ENCODE results near the gene CHIA.
A peak's percentile ranks its signal among the peaks of the same experiment; 100 is the strongest.

The CHIA gene

DNA sequence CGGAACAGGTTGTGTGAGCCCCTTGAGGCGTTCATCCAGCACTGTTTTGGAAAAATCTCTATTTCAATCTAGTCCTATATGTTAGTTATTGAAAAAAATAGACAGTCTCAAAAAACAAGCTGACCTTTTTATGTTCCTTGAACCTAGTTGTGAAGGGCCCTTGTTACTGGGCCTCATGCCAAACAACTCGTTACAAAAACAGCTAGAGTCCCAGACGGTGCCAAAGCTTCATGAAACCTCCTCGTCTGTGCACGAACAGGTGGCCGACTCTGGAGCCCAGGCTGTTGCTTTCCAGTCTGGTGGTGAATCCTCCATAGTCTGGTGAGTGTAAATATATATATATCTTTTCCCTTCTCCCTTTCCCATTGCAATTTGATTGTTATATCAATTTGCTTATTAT lies at the start of gene CHIA:
CHIA (plus strand) TSS at position 222 of the 400 bp plus-strand sequence. CDS start 19,617 bp downstream, outside the sequence.
- DNase-seq: peak; percentile 43

DNA sequence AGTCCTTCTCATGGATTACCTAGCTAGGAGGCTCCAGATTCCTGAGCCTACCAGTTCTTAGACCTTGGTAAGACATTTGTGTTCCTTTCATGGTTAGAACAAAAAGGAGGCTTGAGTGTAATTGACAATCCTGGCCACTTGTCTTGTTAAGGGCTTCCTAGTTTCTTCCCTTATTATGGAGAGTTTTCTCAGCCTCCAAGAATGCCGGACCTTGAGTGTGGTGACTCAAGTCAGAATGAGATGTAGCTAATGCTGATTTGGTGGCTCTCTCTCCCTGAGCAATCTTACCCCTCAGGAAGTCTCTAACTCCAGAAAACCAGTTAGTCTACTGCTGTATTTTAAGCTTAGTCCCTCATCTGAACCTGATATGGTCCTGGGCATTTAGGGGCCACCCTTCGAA lies 48.9 kb upstream of the CHIA start:
- no peak for DNase-seq

DNA sequence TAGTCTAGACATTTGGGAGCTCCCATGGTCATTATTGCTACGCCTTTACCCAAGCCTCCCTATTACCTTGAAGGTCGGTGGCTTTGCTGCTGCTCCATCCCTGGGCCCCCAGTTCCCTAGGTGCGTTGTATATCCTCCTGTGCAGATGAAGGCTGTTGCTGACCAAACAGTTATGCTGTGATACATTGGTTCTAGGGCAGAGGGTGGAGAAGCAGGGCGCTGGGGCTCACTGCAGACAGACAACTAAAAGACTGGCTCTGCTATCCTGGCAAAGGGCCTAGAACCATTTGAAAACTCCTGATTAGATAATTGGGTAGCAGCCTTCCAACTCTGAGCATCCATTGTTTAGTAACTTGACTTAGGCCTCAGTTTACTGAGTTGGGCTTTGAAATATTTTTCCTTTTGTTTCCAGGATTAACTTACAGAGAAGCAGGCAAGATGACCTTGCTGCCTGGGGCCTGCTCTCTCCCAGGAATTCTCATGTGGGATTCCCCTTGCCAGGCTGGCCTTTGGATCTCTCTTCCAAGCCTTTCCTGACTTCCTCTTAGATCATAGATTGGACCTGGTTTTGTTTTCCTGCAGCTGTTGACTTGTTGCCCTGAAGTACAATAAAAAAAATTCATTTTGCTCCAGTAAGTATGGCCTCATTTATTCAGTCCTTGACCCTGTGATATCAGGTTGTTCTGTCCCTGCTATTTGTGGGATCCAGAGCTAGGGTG lies 47.7 kb upstream of the CHIA start:
- no peak for DNase-seq

DNA sequence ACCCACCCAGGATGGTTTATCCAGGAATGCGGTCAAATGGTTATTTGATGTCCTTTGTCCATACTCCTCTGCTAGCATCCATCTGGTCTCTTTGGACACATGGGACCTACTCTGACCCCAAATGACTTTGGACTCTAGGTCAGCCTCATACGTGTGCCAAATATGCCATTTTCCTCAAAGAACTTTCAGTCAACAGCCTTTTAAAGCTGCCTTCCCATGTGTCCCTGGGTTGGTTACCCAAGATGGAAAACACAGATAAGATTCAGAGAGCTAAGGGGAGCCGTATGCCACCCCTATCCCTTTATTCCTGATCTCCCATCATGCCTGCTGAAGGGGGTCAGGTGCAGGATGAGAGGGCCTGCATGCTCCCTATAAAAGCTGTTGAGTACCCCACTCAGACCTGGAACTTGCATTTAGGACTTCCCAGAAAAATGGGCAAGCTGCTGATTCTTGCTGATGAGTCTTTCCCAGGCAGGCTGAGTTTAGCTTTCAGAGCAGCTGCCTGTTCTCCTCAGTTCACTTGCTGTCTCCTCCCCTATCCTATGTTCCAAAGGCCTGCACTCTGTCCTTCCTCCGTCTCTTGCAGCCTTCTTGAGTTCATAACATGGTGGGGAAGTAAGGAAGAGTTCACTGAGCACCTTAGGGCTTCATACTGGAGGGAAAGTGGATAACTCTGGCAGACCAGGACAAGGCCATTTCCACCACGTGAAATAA lies 43.4 kb upstream of the CHIA start:
- DNase-seq: no peak

DNA sequence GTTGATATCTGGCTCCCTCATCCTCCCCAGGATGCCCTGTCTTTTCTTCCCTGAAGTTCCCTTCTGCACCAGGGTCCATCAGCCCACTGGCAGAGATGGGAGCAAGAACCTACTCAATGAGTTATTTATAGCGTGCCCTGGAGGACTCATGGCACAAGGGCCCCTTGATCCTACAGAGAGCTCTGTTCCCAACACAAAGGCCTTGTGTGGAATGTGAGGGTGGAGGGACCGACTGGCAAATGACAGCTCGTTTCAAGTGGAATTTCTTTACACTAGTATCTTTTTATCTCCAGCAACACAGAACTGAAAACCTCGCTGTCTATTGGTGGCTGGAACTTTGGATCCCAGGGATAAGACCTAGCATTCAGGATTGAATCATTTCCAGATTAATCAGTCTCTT lies 40.7 kb upstream of the CHIA start:
- DNase-seq: no peak

DNA sequence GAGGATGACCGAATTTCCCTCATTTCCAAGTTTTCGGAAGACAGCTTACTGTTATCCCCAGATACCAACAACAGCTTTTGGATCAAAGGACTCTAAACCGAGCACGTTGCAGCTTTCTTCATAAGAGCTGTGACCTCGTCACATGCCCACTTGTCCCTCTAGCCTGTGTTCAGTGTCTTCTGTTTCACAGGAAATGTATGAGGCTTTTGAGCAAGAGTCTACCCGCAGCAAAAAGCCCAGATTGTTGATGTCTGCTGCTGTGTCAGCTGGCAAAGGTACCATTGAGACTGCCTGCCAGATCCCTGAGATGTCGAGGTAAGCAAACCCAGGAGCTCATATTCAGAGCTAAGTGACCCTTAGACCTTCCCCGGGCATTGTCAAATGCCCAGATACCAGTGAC lies 39.1 kb upstream of the CHIA start:
- no peak for DNase-seq

DNA sequence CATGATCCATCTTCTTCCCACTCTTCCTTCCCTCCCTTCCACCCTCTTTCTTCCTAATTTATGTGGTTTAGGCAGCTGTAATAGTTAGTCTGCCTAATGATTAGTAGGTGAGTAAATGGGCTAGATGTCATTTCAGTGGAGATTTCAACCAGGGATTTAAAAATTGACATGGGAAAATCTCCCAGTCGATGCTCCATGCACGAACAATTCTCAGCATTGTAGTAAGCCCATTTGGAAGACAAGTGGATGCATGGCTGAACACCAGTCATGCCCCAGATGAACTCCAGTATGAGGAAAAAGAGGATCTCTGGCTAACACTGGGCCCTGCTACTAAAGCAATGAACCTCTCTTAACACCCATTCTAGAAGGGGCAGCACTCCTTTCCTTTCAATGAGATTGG lies 37.9 kb upstream of the CHIA start:
- no peak for DNase-seq

DNA sequence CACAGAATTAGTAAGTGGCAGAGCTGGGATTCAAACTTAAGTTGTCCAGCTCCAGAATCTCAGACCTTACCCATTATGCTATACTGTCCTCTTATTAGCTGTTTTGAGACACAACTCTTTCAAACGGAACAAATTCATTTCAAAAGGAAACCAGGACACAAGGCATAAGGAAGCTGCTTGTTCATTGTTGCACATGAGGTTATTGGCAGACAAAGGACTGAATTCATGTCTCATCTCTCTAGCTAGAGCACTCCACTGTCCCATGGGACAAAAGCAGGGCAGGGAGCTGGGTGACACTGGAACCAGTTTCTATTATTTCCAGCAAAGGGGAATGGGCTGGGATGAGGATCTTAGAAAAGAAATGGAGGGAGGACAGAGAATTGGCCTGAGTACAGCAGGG lies 36.8 kb upstream of the CHIA start:
- DNase-seq: no peak

DNA sequence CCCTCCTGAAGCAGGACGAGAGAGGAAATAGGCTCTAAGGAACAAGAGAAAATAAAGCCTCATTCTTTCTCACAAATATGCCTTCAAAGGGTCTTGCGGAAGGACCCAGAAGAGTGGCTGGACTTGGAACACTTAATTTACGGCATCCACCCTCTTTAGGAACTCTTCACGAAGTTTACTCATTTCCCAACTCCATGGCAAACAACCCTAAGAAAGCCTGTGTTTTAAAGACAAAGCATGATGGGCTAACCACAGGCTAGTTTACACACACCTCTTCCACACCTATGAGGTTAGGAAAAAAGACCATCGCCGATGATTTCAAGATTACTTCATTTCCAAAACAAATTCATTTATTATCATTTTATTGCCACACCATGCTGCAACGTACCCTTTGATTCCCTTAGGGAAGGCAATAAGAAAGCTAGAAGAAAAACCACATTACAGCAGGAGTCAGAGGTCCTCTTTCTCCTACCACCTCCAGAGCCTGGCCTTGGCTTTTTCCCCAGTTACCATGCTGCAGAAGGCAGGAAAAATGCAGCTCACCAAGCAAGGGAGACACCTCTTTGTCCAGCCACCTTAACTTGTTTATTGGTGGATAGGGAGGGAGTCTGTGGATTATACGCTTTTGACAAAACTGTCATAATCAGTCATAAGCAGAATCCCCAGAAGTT lies 33.5 kb upstream of the CHIA start:
- no peak for DNase-seq

DNA sequence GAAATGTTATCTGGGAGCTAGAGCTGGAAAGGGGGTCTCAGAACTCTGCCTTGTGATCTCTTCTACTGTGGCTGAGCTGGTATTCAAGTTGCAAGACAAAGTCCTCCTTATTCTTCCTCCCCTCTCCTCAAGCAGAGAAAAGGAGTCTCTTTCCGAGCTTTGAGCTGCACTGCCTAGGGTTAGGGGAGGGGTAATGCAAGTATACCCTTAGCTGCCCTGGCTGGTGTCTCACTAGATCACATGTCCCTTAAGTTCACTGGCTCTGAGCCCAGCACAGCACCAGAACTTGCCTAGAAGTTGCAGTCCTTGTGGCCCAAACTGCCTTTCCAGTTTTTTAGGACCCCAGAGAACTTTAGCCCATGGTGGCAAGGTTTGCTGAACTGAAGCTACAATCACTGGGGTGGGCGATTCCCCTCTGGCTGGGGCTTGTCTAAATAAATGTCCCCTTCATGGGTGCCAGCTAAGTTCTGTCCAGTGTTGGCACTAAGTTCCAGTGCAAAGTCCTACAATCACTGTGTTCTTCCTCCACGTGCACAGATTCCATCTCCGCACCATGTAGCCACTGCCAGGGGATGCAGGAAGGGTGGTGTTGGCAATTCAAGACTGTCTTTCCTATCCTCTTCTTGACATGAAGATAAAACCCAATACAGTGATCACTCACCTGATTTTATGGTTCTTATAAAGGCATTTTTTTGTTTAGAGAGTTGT lies 22.7 kb upstream of the CHIA start:
- no peak for DNase-seq

DNA sequence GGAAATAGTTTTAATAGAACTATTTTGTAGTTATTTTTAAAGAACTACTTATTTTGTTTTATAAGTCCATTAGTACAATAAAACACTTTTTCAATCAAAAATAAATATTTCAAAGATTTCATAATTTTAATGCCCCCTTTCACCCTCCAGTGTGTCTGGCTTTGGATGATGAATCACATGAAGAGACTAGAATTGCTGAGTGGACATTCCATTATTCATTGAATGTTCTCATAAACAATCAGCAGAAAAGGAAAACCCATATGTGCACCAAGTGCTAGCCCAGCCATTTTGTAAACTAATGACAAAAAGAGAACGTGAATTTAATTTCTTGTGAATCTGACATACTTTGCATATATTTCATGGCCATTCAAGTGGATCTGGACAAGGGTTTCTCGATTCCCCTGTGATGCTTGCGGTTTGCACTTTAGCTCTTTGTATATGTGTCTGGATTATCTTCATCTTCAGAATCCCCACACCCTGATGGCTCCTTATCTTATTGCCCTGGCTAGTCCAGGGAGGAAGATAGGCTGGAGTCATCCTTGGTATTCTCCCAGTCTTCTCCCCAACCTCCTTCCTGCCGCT lies 20.7 kb upstream of the CHIA start:
- DNase-seq: no peak

DNA sequence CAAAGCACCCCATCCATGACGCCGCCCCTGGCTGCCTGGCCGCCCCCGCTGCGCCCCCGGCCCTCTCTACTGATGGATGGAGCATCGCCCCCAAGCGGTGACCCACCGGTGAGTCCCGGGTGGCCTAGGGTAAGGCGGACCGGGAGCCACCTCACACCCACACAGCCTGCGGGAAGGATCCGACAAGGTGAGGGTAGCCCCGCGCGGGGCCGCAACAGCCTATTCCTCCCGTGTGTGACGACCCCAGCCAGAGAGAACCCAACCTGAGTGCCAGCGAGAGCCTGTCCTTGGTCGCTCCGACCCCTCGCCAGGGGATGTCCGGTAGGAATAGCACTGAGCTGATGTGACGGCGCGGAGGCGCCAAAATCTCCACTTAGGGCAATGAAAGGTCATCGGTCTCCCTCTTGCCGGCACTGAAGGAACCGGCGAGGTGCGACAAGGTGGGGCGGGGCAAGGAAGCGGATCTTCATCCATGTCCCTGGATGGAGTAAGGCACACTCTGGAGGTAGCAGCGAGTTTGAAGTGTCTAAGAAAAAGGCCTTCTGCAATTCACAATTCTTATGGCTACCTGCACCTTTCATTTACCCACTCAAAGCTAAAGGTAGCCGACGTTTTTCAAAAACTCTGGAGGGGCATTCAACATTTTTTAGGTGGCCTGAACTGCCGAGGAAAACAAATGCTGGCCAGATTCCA lies 19.7 kb upstream of the CHIA start:
- DNase-seq: no peak

DNA sequence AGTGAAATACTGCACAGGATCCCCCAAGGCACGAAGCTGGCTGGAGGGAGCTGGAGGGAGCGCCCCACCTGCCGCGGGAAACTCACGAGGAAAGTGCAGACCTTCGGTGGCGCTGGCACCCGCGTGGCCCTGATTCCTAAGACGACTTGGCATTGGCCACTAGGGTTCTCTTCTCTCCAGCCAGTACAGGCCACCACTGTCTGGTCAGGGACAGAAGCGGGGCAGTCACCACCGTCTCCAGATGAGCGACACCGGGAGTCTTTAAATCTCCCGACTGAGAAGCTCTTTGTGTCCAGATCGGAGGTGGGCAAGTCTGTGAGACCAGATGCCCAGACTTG lies 19.2 kb upstream of the CHIA start:
- no peak for DNase-seq

DNA sequence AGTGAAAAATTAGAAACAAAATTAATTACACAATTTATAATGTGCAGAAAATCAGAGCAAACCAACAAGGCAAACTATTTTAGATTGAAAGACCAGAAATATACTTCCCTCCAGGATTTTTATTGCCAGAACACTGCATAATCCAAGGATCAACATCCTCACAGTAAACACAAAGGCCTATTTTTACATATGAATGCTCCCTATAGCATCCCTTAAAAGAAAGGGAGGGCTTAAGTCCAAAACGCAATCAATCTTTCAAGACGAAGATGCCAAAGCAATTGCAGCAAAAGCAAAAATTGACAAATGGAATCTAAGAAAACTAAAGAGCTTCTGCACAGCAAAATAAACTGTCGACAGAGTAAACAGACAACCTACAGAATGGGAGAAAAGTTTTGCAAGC lies 18.6 kb upstream of the CHIA start:
- no peak for DNase-seq

DNA sequence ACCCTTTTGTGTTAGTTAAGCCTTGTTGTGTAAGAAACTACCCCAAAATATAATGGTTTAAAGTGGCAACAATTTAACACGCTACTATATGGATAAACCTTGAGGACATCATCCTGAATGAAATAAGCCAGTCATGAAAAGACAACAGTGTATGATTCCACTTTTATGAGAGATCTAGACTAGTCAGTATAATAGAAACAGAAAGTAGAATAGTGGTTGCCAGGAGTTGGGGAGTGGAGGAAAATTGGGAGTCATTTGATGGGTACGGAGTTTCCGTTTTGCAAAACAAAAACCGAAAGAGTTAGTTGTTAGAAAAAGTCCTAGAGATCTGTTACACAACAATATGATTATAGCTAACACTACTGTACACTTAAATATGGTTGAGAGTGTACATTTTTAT lies 16.0 kb upstream of the CHIA start:
- no peak for DNase-seq

DNA sequence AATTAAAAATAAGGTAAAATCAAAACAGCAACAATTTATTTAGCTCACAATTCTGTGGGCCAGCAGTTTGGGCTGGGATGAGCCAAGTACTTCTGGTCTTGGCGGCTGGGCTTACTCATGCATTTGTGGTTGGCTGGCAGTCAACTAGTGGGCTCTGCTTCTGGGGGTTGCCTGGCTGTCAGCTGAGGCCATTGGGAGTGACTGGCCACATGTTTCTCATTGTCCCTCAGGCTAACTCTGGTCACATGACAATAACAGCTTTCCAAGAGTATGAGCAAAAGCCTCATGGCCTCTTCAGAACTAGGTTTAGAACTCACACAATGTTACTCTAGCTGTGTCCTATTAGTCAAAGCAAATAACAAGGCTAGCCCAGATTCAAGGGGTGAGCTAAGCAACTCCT lies 15.6 kb upstream of the CHIA start:
- DNase-seq: no peak

DNA sequence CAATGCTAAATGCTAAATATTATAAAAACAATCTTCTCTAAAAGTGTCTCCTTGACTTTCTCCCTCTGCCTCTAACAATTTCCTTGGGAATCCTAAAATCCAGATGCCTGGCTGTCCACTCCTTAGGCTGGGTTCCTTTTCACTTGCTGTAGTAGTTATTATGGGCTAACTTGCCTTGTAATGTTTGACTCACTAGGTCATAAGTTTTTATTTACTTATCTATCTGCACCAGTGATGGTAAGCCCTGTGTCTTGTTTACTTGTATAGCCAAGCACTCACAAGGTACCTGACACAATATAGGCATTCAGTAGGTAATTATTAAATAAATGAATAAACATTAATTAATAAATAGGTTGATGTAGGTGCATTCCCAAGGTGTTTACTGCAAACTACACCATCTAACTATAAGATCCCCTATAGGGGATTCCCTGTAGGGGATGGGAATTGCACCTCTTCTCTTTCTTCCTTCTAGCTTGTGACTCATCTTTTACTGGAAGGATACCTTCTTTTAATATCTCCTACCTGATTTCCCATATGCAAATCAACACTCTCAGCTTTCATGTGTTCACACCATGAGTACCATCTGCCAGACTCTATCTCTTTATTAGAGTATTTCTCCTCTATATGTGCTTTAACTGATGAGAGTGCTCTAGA lies 14.7 kb upstream of the CHIA start:
- DNase-seq: no peak

DNA sequence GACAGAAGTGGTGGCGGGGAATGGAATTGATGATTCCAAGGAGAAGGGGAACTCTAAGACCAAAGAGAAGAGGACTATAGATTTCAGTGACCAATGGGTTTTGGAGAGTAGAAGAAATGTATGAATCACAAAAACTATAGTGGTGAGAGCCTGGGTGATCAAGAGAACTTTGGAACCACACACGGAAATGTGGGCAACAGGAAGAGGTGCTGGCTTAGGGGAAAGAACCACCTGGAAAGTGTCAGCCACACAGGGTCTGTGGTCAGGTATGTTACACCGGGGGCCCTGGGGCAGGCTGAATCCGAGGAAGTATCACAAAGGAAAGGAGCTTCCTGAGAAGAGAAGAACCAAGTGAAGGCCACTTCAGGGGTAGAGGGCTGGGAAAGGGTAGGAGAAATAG lies 11.5 kb upstream of the CHIA start:
- DNase-seq: no peak

DNA sequence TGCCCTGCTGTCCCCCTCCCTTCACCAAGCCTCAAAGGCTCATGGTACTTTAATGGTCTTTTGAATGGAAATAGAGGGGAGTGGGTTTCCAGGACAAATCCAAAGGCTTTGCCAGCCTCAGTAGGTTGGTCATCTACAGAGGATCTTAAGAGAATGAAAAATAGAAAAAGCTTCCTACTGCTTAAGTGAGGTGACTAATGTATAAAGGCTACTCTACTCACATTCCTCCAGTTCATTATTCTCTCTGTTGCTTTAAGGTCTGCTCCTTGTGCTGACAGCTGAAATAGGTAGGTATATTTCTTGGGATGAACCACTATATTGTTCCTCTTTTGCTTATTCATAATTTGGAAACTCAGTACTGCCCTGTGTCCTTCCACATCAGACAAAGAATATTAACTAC lies 10.4 kb upstream of the CHIA start:
- DNase-seq: no peak

DNA sequence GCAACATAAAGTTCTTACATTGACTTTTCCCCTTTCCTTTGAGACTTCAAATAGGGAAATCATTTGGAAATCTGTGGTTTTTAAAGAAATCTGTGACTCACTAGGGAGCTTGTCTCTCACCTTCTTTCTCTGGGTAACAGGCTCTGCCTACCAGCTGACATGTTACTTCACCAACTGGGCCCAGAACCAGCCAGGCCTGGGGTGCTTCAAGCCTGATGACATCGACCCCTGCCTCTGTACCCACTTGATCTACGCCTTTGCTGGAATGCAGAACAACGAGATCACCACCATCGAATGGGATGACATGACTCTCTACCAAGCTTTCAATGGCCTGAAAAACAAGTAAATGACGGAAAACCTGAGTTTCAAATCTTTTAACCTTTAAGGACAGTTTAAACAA lies 9.2 kb upstream of the CHIA start:
- DNase-seq: no peak

DNA sequence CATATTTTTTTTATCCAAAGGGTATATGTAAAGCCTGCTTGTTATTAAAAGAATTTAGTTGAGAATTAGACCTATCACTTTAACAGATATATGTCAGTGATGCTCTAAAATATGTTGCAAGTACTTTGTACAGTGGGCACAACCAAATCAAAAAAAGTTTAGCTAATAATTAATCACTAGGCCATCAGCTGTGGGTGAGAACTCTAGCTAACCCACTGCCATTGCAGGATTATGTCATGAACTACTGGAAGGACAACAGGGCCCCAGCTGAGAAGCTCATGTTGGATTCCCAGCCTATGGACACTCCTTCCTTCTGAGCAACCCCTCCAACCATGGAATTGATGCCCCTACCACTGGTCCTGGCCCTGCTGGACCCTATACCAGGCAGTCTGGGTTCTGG lies 6.8 kb upstream of the CHIA start:
- no peak for DNase-seq

DNA sequence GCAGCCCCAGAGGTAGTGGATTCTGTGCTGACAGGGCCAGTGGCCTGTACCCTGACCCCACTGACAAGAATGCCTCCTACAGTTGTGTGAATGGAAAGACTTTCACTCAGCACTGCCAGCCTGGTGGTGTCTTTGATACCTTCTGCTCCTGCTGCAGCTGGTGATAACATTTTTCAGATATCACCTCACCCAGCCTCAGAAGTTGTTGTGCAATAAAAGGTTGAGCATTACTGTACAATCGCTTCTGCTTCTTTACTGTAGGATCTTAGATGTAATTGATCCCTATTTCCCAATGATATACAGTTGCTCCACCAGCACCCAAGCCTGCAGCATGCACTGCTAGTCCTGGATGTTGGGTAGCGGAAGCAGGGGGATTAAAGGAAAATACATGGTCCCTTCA lies 4.8 kb upstream of the CHIA start:
- DNase-seq: no peak
